GM12878 (cell line): ENCODE data around the gene INTS13. TPM values are rescaled to one million over a fixed set of nuclear protein-coding genes. Genes with fewer than 3 reads are reported as not detected.

Source experiments
- ATF7 ChIP-seq: fragments of 450-650 bp; IDR thresholded peaks from 2 replicates; pipeline ENCODE4 v1.6.1; 2016; ENCODE audit warnings: low read depth, mild to moderate bottlenecking
- BACH1 ChIP-seq: fragments of 450-650 bp; IDR thresholded peaks from 2 replicates; pipeline ENCODE4 v1.6.1; 2017; ENCODE audit warnings: mild to moderate bottlenecking, borderline replicate concordance
- BRCA1 ChIP-seq: IDR thresholded peaks from 2 replicates; pipeline ENCODE4 v1.6.1; 2011; ENCODE audit warnings: low read depth, low read length, improper control_type of control experiment
- DPF2 ChIP-seq: fragments of 450-650 bp; IDR thresholded peaks from 2 replicates; pipeline ENCODE4 v1.6.1; 2017; ENCODE audit warnings: mild to moderate bottlenecking
- JUNB ChIP-seq: IDR thresholded peaks from 2 replicates; pipeline ENCODE4 v1.6.1; 2016; ENCODE audit warnings: antibody characterized with exemption, mild to moderate bottlenecking
- NFXL1 ChIP-seq: fragments of 450-650 bp; IDR thresholded peaks from 2 replicates; pipeline ENCODE4 v1.6.1; 2017; ENCODE audit warnings: antibody characterized with exemption, mild to moderate bottlenecking, borderline replicate concordance
- PAX8 ChIP-seq: fragments of 450-650 bp; IDR thresholded peaks from 2 replicates; pipeline ENCODE4 v1.6.1; 2017; ENCODE audit warnings: mild to moderate bottlenecking, moderate library complexity
- POU2F2 ChIP-seq: IDR thresholded peaks from 3 replicates; pipeline ENCODE4 v1.6.1; 2011; ENCODE audit warnings: low read depth, mild to moderate bottlenecking, low read length, borderline replicate concordance
- polyA plus RNA-seq, 11 experiments: library from polyadenylated mRNA; depleted of rRNA in 4 of 11; unstranded in 6 of 11; stranded (reverse) in 5 of 11; fragments of >200 nt; fragmentation: Nextera tagmentation in 4 of 11; fragmentation: Illumina TruSeq in 1 of 11; extraction: Ambion mirVana in 4 of 11; extraction: Trizol in 1 of 11; gene quantifications; 1 replicate in 1 of 11; 2 replicates in 10 of 11; pipeline versions ENCODE4 v1.2.1 to v1.2.3, GENCODE V29; 2011 to 2016; ENCODE audit warnings: inconsistent platforms in 2 of 11, missing spikeins in 2 of 11, low read depth in 1 of 11
- total RNA-seq, 4 experiments: library from RNA; depleted of rRNA in 3 of 4; stranded (reverse); fragments of >200 nt in 3 of 4; fragmentation: Illumina TruSeq in 1 of 4; extraction: Trizol in 1 of 4; gene quantifications; 2 replicates each; pipeline versions ENCODE4 v1.2.1 to v1.2.3, GENCODE V29; 2013 to 2021
- TF ChIP-seq, protein P1 (sequence below): fragments of 450-650 bp; conservative IDR thresholded peaks from 2 replicates; pipeline ENCODE4 v1.6.1; 2017; ENCODE audit warnings: mild to moderate bottlenecking, moderate library complexity
- TF ChIP-seq, protein P2 (sequence below): fragments of 450-650 bp; IDR thresholded peaks from 2 replicates; pipeline ENCODE4 v1.6.1; 2017; ENCODE audit warnings: mild to moderate bottlenecking, moderate library complexity

The INTS13 gene
- total and polyA plus RNA-seq, 10 of the 15 experiments (the other 5 are each of a cell fraction or from before 2014, with no cell fraction given), result 33.4 to 72.0 (median 59.9) TPM

DNA sequence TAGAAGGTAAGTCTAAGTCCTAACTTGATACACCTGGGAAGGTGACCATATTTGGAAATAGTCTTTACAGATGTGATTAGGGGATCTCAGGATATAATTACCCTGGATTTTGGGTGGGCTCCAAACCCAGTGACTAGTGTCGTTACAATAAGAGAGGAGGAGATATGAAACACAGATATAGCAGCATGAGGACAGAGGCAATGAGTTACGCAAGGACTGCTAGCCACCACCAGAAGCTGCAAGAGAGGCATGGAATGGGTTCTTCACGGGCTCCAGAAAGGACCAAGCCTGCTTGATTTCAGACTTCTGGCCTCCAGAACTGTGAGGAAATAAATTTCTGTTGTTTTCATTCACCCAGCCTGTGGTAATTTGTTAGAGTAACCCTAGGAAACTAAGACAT is 29.1 kb upstream of the INTS13 start (continued):
- TF ChIP-seq, protein P1, sequence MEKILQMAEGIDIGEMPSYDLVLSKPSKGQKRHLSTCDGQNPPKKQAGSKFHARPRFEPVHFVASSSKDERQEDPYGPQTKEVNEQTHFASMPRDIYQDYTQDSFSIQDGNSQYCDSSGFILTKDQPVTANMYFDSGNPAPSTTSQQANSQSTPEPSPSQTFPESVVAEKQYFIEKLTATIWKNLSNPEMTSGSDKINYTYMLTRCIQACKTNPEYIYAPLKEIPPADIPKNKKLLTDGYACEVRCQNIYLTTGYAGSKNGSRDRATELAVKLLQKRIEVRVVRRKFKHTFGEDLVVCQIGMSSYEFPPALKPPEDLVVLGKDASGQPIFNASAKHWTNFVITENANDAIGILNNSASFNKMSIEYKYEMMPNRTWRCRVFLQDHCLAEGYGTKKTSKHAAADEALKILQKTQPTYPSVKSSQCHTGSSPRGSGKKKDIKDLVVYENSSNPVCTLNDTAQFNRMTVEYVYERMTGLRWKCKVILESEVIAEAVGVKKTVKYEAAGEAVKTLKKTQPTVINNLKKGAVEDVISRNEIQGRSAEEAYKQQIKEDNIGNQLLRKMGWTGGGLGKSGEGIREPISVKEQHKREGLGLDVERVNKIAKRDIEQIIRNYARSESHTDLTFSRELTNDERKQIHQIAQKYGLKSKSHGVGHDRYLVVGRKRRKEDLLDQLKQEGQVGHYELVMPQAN, result no peak
- TF ChIP-seq PAX8 (no peak), ATF7 (no peak), POU2F2 (no peak), BRCA1 (no peak), JUNB (no peak), DPF2 (no peak), BACH1 (no peak), NFXL1 (no peak)
- TF ChIP-seq, protein P2, sequence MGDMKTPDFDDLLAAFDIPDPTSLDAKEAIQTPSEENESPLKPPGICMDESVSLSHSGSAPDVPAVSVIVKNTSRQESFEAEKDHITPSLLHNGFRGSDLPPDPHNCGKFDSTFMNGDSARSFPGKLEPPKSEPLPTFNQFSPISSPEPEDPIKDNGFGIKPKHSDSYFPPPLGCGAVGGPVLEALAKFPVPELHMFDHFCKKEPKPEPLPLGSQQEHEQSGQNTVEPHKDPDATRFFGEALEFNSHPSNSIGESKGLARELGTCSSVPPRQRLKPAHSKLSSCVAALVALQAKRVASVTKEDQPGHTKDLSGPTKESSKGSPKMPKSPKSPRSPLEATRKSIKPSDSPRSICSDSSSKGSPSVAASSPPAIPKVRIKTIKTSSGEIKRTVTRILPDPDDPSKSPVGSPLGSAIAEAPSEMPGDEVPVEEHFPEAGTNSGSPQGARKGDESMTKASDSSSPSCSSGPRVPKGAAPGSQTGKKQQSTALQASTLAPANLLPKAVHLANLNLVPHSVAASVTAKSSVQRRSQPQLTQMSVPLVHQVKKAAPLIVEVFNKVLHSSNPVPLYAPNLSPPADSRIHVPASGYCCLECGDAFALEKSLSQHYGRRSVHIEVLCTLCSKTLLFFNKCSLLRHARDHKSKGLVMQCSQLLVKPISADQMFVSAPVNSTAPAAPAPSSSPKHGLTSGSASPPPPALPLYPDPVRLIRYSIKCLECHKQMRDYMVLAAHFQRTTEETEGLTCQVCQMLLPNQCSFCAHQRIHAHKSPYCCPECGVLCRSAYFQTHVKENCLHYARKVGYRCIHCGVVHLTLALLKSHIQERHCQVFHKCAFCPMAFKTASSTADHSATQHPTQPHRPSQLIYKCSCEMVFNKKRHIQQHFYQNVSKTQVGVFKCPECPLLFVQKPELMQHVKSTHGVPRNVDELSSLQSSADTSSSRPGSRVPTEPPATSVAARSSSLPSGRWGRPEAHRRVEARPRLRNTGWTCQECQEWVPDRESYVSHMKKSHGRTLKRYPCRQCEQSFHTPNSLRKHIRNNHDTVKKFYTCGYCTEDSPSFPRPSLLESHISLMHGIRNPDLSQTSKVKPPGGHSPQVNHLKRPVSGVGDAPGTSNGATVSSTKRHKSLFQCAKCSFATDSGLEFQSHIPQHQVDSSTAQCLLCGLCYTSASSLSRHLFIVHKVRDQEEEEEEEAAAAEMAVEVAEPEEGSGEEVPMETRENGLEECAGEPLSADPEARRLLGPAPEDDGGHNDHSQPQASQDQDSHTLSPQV, result no peak
